ENCODE data around the gene ASB16. TPM values are rescaled to one million over a fixed set of nuclear protein-coding genes. Genes with fewer than 3 reads are reported as not detected.
"Not testable (repeated sequence)": the region's sequence is repeated elsewhere in the genome, so short reads cannot be mapped to it uniquely, and the experiment has no call there.

ASB16 gene
- total and polyA plus RNA-seq, 10 donors, result 0.09 to 0.57 (median 0.16) TPM; not detected in 7

GRCh38 chr17:44146375-44147346, 23.8 kb upstream of the ASB16 start:
- H3K27ac ChIP-seq, result peak overlapping the region in 1 of 8 donors; percentile 68
- intact Hi-C loops (cut with DNase I; ENCODE audit: low total_unique reads), result no loop called here
- H3K27me3 ChIP-seq (replicated peaks in 1 of 7), result no peaks in the 10 kb centered on the region
- 54 to 72% (median 68%) methylated on average over 2 of the region's 2 CpGs for WGBS, 5 donors
- H3K36me3 ChIP-seq, result peaks cover 0 to 27% (median 0%) of the 10 kb centered on the region in 6 donors
- H3K4me3 ChIP-seq, result no peak overlapping the region
- TF ChIP-seq POLR2A (IDR thresholded peaks at IDR 0.05) (no peak), CTCF (IDR thresholded peaks at IDR 0.05 in 8 of 11, conservative IDR thresholded peaks at IDR 0.05 in 3 of 11) (no peak), POLR2AphosphoS5 (IDR thresholded peaks at IDR 0.05) (no peak)
- H3K4me1 ChIP-seq, result peaks cover 3 to 25% (median 11%) of the 10 kb centered on the region in 6 donors
- H3K9me3 ChIP-seq, result no peaks in the 10 kb centered on the region
- DNase-seq, result no peak

- WGBS, 5 donors, result 82 to 98% (median 96%) methylated on average over 3 to 4 of the region's 4 CpGs
- TF ChIP-seq CTCF (IDR thresholded peaks at IDR 0.05 in 8 of 11, conservative IDR thresholded peaks at IDR 0.05 in 3 of 11) (no peak), POLR2A (IDR thresholded peaks at IDR 0.05) (no peak), POLR2AphosphoS5 (IDR thresholded peaks at IDR 0.05) (no peak)
- H3K27me3 ChIP-seq (replicated peaks in 1 of 7), result no peaks in the 10 kb centered on the region
- no peak overlapping the region for H3K4me3 ChIP-seq
- peaks cover 0 to 31% (median 0%) of the 10 kb centered on the region in 6 donors for H3K36me3 ChIP-seq
- peaks cover 0 to 13% (median 1%) of the 10 kb centered on the region in 6 donors for H3K4me1 ChIP-seq
- H3K27ac ChIP-seq, result no peak overlapping the region
- no peaks in the 10 kb centered on the region for H3K9me3 ChIP-seq
- intact Hi-C loops (cut with DNase I; ENCODE audit: low total_unique reads), result no loop called here
- no peak for DNase-seq
Measured at GRCh38 chr17:44147812-44148211, 22.7 kb upstream of the ASB16 start.

GRCh38 chr17:44149066-44149465, 21.4 kb upstream of the ASB16 start:
- H3K4me1 ChIP-seq; H3K27me3 ChIP-seq (replicated peaks in 1 of 7); DNase-seq; H3K4me3 ChIP-seq; intact Hi-C loops (cut with DNase I; ENCODE audit: low total_unique reads); H3K9me3 ChIP-seq: not testable (repeated sequence)
- H3K36me3 ChIP-seq, result peaks cover 0 to 40% (median 0%) of the 10 kb centered on the region in 6 donors
- 63 to 92% (median 82%) methylated on average over 3 of the region's 3 CpGs for WGBS, 5 donors
- peak overlapping the region in 2 of 8 donors; percentile 17 to 52 for H3K27ac ChIP-seq

GRCh38 chr17:44149750-44150329, 20.7 kb upstream of the ASB16 start:
- Histone ChIP-seq H3K9me3 (no peaks in the 10 kb centered on the region), H3K4me1 (peaks cover 0 to 10% (median 0%) of the 10 kb centered on the region in 6 donors), H3K36me3 (peaks cover 0 to 47% (median 0%) of the 10 kb centered on the region in 6 donors), H3K27me3 (replicated peaks in 1 of 7) (no peaks in the 10 kb centered on the region), H3K27ac (peak overlapping the region in 1 of 8 donors; percentile 52), H3K4me3 (no peak overlapping the region)
- WGBS, 5 donors, result 93 to 100% (median 97%) methylated on average over 4 of the region's 4 CpGs
- TF ChIP-seq POLR2A (IDR thresholded peaks at IDR 0.05) (no peak), CTCF (IDR thresholded peaks at IDR 0.05 in 8 of 11, conservative IDR thresholded peaks at IDR 0.05 in 3 of 11) (no peak), POLR2AphosphoS5 (IDR thresholded peaks at IDR 0.05) (no peak)
- intact Hi-C loops (cut with DNase I; ENCODE audit: low total_unique reads), result no loop called here
- no peak for DNase-seq

Measured in spleen (tissue), 11 donors.